Gastrocnemius medialis (tissue), 4 donors: Measurements from ENCODE around the gene FBXW11.

Experiments used
- CTCF ChIP-seq, 5 experiments: fragments of 450-650 bp in 3 of 5; fragments of 200-600 bp in 2 of 5; sonication (generic) in 2 of 5; IDR thresholded peaks in 4 of 5; conservative IDR thresholded peaks in 1 of 5; 1 replicate in 4 of 5; 2 replicates in 1 of 5; pipeline ENCODE4 v1.5.1; 2016 to 2019; ENCODE audit warnings: antibody characterized with exemption in 5 of 5, mild to moderate bottlenecking in 3 of 5, moderate library complexity in 3 of 5
- POLR2A ChIP-seq, 2 donors: fragments of 450-650 bp; IDR thresholded peaks; one replicate each; pipeline ENCODE4 v1.6.1; 2017; ENCODE audit warnings: antibody characterized with exemption in 2 of 2, mild to moderate bottlenecking in 2 of 2, moderate library complexity in 2 of 2

- no peak for TF ChIP-seq CTCF (IDR thresholded peaks at IDR 0.05 in 4 of 5, conservative IDR thresholded peaks at IDR 0.05 in 1 of 5)
- TF ChIP-seq POLR2A (IDR thresholded peaks at IDR 0.05), result no peak
These were observed 61.4 kb downstream of the FBXW11 start for GRCh38 chr5:171945066-171945465.
